Right hindlimb (tissue), 1 donor: ENCODE measurements around the gene ITPRIPL2.

ENCODE experiments used
- DNase-seq: peaks from one replicate; pipeline ENCODE4 v3.0.0-alpha.2; 2018

Gene ITPRIPL2

GRCh38 chr16:19093631-19094541 is 19.9 kb upstream of the ITPRIPL2 start:
- no peak for DNase-seq

GRCh38 chr16:19094542-19095365 is 19.0 kb upstream of the ITPRIPL2 start:
- DNase-seq, result no peak

- DNase-seq, result no peak
Observed at GRCh38 chr16:19095654-19096053, 18.1 kb upstream of the ITPRIPL2 start.

- no peak for DNase-seq
Observed at GRCh38 chr16:19098173-19098572, 15.6 kb upstream of the ITPRIPL2 start.

GRCh38 chr16:19102187-19102872 is 11.4 kb upstream of the ITPRIPL2 start:
- no peak for DNase-seq

- DNase-seq, result no peak
Observed at GRCh38 chr16:19104607-19105006, 9.2 kb upstream of the ITPRIPL2 start.

- DNase-seq, result no peak
Observed at GRCh38 chr16:19105131-19105530, 8.6 kb upstream of the ITPRIPL2 start.

- no peak for DNase-seq
Observed at GRCh38 chr16:19105891-19106624, 7.7 kb upstream of the ITPRIPL2 start.

GRCh38 chr16:19106625-19107020 is 7.1 kb upstream of the ITPRIPL2 start:
- no peak for DNase-seq

GRCh38 chr16:19108409-19109287 is 5.1 kb upstream of the ITPRIPL2 start:
- no peak for DNase-seq

GRCh38 chr16:19109288-19109664 is 4.5 kb upstream of the ITPRIPL2 start:
- DNase-seq, result no peak

GRCh38 chr16:19110537-19111360 is 3.0 kb upstream of the ITPRIPL2 start:
- DNase-seq, result no peak

- no peak for DNase-seq
Observed at GRCh38 chr16:19112099-19112407, 1.7 kb upstream of the ITPRIPL2 start.

GRCh38 chr16:19114359-19115147 is 789 bp downstream of the ITPRIPL2 start:
- peak; percentile 80 for DNase-seq

GRCh38 chr16:19115148-19116021 is 1.6 kb downstream of the ITPRIPL2 start:
- no peak for DNase-seq

- no peak for DNase-seq
Observed at GRCh38 chr16:19116711-19117449, 3.1 kb downstream of the ITPRIPL2 start.

- DNase-seq, result peak; percentile 64
Observed at GRCh38 chr16:19118938-19119431, 5.2 kb downstream of the ITPRIPL2 start.

GRCh38 chr16:19119564-19119963 is 5.8 kb downstream of the ITPRIPL2 start:
- DNase-seq, result no peak
